Measurements from ENCODE around the gene GPC6.

DNA sequence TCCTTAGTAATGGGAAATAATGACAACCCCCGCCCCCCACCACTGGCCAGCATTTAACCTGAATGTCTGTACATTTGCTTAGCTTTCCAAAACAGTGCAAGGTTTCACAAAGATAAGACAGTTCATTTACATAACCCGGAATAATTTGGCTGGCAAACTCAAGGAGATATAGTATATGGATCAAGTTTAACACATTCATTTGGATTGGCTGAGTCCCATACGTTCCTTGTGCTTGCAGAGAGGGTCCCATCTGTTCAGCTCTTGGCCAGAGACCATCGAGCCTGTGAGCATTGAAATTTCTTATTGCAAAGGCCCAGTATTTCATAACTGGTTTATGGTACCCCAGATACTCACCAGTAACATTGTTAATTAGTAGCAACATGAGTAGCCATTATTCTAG, 116.5 kb downstream of the GPC6 start:
- TF ChIP-seq CTCF (optimal IDR thresholded peaks at IDR 0.05 in 1 of 3, IDR thresholded peaks at IDR 0.05 in 1 of 3, conservative IDR thresholded peaks at IDR 0.05 in 1 of 3; ENCODE audit: extremely low read depth in 1 of 3, insufficient read depth in 2 of 3, low read length in 3 of 3) (no peak), EZH2 (IDR thresholded peaks at IDR 0.05; ENCODE audit: low read length) (no peak)

Data from keratinocyte (primary cell).